GM13976 (cell line): ENCODE results near the gene LENG1.

ENCODE experiments used
- DNase-seq: peaks from one replicate; pipeline ENCODE4 v3.0.0; 2012; ENCODE audit warnings: low spot score
- CTCF ChIP-seq: IDR thresholded peaks from 2 replicates; pipeline ENCODE4 v1.5.1; 2012; ENCODE audit warnings: borderline replicate concordance, mild to moderate bottlenecking; ENCODE audit not compliant: insufficient read depth; ENCODE audit errors: extremely low read depth, missing control alignments, control extremely low read depth
- in situ Hi-C: fragments of 300-500 bp; cut with MboI; formaldehyde crosslinking; loops from one replicate; pipeline ENCODE4 v1.12.0; 2022; ENCODE audit warnings: low sequenced_read_pairs, mixed read lengths, inconsistent platforms; ENCODE audit not compliant: unreplicated experiment

The LENG1 gene

GRCh38 chr19:54206030-54206830 is 46.7 kb upstream of the LENG1 start:
- in situ Hi-C loops: no loop called here
- no peak for TF ChIP-seq CTCF
- no peak for DNase-seq

DNA sequence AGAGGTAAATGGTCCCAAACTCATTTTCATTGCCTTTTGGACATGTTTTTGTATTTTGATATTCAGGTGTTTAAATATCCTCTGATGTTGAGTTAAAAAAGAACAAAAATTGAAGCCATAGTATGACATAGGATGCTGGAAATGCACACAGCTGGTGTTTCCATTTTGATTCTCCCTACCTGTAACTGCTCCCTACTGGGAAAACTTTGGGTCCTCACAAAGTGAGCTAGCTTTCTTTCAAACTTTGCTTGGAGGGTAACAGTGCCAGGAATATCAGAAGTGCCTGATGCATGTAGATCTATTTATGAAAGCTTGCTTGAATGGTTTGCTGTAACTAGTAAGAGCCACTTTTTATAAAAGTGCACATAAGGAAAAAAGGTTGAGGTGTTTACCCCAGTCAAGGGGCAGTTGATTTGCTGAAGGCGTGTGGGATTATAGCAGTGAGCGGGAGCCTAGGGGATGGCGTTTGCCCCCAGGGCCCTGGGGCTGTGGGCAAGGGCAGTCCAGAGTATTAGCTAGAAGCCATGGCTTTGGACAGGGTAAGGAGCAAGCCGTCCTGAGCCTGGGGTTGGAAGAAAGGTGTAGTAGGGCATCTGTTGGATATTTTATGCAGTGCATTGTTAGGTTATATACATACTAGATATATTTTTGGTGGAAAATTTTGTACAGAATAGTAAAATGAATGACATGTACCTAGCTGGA is 45.4 kb upstream of the LENG1 start:
- no peak for TF ChIP-seq CTCF
- no peak for DNase-seq
- in situ Hi-C loops: no loop called here

- in situ Hi-C loops: no loop called here
- TF ChIP-seq CTCF: no peak
- no peak for DNase-seq
These were observed 43.7 kb upstream of the LENG1 start for GRCh38 chr19:54203151-54203611.

- TF ChIP-seq CTCF: no peak
- in situ Hi-C loops: no loop called here
- no peak for DNase-seq
These were observed 42.5 kb upstream of the LENG1 start for GRCh38 chr19:54201980-54202379.

DNA sequence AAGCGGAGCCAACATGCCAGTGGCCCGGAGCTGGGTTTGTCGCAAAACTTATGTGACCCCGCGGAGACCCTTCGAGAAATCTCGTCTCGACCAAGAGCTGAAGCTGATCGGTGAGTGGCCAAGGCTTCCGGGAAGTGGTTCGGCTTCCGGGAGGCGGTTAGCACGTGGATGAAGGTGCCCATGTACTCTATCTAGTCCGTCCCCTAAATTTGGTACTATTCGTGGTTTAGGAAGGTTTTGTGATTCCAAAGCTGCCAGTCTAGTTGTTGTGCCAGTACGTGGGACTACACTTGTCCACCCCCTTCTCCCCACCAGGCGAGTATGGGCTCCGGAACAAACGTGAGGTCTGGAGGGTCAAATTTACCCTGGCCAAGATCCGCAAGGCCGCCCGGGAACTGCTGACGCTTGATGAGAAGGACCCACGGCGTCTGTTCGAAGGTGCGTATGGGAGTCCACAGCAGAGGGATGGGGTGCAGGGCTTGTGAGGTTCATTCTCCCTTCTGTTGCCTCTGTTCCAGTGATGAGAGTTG is 41.7 kb upstream of the LENG1 start:
- in situ Hi-C loops: no loop called here
- no peak for TF ChIP-seq CTCF

DNA sequence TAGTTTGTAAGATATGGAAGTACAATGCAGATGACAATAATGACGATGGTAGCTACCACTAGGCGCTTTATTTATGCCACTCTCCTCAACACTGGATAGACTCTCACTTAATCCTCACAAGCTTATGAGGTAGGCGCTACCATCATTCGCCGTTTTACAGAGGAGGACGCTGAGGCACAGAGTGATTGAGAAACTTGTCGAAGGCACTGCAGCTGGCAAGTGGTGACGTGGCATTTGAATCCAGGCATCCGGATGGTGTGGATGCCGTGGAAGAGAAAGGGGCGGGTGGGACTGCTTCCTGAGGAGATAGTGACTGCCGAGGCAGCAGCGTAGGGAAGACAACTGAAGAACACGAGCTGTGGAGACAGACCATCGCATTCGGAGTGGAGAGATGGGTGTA is 39.9 kb upstream of the LENG1 start:
- no peak for TF ChIP-seq CTCF
- in situ Hi-C loops: no loop called here
- DNase-seq: no peak

More for the DNA sequence above, 41.7 kb upstream of the LENG1 start:
- DNase-seq: no peak
